Upper lobe of left lung (tissue), 6 donors: ENCODE results near the gene APH1B. TPM values are rescaled to one million over a fixed set of nuclear protein-coding genes. Genes with fewer than 3 reads are reported as not detected.

Experiments used
- ATAC-seq, 2 donors: fragments of 200-7000 bp; cut with Tn5 transposase; one replicate each; pipeline ENCODE4 v1.9.1; 2022; ENCODE audit warnings: mild to moderate bottlenecking in 2 of 2, moderate library complexity in 2 of 2; ENCODE audit not compliant: low FRiP score in 2 of 2
- DNase-seq, 2 donors: peaks; one replicate each; pipeline ENCODE4 v3.0.0-alpha.2; 2019 to 2020
- H3K27ac ChIP-seq, 4 donors: fragments of 200-600 bp; sonication (generic); one replicate each; pipeline ENCODE4 v1.5.1; 2016 to 2019
- H3K27me3 ChIP-seq, 4 donors: fragments of 200-600 bp; sonication (generic); one replicate each; pipeline ENCODE4 v1.5.1; 2017 to 2019
- H3K36me3 ChIP-seq, 4 donors: fragments of 200-600 bp; sonication (generic); one replicate each; pipeline ENCODE4 v1.5.1; 2016 to 2019
- H3K4me1 ChIP-seq, 4 donors: fragments of 200-600 bp; sonication (generic); one replicate each; pipeline ENCODE4 v1.5.1; 2018 to 2019
- H3K4me3 ChIP-seq, 4 donors: fragments of 200-600 bp; sonication (generic); one replicate each; pipeline ENCODE4 v1.5.1; 2017 to 2019; ENCODE audit warnings: mild to moderate bottlenecking in 2 of 4, moderate library complexity in 1 of 4
- H3K9me3 ChIP-seq, 4 donors: fragments of 200-600 bp; sonication (generic); one replicate each; pipeline ENCODE4 v1.5.1; 2018 to 2019
- EP300 ChIP-seq, 4 donors: sonication (generic); formaldehyde crosslinking; IDR thresholded peaks; one replicate each; pipeline ENCODE4 v1.5.1; 2017; ENCODE audit warnings: antibody characterized with exemption in 4 of 4, control low read depth in 2 of 4
- POLR2A ChIP-seq, 4 donors: fragments of 450-650 bp; IDR thresholded peaks; one replicate each; pipeline ENCODE4 v1.5.1; 2016 to 2017; ENCODE audit warnings: antibody characterized with exemption in 4 of 4, mild to moderate bottlenecking in 2 of 4
- POLR2AphosphoS5 ChIP-seq, 2 donors: sonication (generic); formaldehyde crosslinking; IDR thresholded peaks; one replicate each; pipeline ENCODE4 v1.5.1; 2017; ENCODE audit warnings: antibody characterized with exemption in 2 of 2
- WGBS, 2 donors: methylation state at CpG; one replicate each; pipeline ENCODE4 v1.1.5; 2017 to 2018; 5-methylcytosine and 5-hydroxymethylcytosine counted together
- total RNA-seq, 6 donors: library from RNA; depleted of rRNA in 4 of 6; stranded (reverse); fragments of >200 nt in 4 of 6; gene quantifications; one replicate each; pipeline versions ENCODE4 v1.1.0 to v1.2.1, GENCODE V29; 2016 to 2021
- TF ChIP-seq, protein P1 (sequence below), 6 experiments: fragments of 450-650 bp in 4 of 6; fragments of 200-600 bp in 2 of 6; sonication (generic) in 2 of 6; IDR thresholded peaks; one replicate each; pipeline ENCODE4 v1.5.1; 2016 to 2019; ENCODE audit warnings: antibody characterized with exemption in 6 of 6
- donor health status: DM: no; HTN: no; CAD: no; lungs with moderate emphysema.
- donor health status: DM: no; HTN: yes; CAD: no; lungs with severe emphysema.

APH1B gene
- total RNA-seq, 6 donors from 2014 or later: 4.9 to 28.9 (median 12.4) TPM

DNA sequence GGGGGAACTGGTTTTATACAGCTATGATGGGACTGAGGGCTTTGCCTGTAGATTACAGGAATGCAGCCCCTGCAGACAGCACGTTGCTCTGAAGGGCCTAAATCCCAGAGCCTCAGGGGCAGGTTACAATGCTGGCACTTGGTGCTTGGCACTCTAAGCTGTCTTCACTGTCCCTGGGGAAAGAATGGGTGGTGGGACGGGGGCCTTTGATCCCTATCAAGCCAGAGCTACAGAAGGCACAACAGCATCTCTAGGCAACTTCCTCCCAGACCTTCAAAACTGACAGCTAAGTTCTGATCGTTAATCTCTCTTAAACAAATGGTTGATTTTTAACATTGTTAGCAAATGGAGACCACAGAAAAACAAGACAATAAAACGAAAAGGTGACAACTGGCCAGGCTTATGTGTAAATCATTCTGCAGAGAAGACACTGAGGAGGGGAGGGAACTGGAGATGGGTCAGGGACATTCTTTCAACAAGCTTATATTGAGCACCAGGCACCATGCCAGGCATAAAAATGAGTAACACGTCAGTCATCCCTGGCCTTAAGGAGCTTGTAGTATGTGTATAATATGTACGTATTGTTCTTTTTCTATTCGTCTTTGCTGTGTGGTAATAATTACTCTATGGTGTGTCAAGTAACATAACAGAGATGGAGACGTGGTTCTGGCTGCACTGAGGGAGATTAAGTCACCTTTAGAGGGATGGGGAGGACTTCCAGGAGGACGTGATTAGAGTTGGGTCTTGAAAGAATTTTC is 55.1 kb downstream of the APH1B start:
- TF ChIP-seq EP300 (IDR thresholded peaks at IDR 0.05) (no peak), POLR2A (IDR thresholded peaks at IDR 0.05) (no peak), POLR2AphosphoS5 (IDR thresholded peaks at IDR 0.05) (no peak)
- TF ChIP-seq, protein P1, sequence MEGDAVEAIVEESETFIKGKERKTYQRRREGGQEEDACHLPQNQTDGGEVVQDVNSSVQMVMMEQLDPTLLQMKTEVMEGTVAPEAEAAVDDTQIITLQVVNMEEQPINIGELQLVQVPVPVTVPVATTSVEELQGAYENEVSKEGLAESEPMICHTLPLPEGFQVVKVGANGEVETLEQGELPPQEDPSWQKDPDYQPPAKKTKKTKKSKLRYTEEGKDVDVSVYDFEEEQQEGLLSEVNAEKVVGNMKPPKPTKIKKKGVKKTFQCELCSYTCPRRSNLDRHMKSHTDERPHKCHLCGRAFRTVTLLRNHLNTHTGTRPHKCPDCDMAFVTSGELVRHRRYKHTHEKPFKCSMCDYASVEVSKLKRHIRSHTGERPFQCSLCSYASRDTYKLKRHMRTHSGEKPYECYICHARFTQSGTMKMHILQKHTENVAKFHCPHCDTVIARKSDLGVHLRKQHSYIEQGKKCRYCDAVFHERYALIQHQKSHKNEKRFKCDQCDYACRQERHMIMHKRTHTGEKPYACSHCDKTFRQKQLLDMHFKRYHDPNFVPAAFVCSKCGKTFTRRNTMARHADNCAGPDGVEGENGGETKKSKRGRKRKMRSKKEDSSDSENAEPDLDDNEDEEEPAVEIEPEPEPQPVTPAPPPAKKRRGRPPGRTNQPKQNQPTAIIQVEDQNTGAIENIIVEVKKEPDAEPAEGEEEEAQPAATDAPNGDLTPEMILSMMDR (IDR thresholded peaks at IDR 0.05): no peak
- Histone ChIP-seq H3K4me1 (no peaks in the 10 kb centered on the region), H3K9me3 (no peaks in the 10 kb centered on the region), H3K27me3 (no peaks in the 10 kb centered on the region), H3K36me3 (no peaks in the 10 kb centered on the region), H3K27ac (no peak overlapping the region), H3K4me3 (no peak overlapping the region)
- no peak for DNase-seq
- 47 to 51% methylated on average over 8 to 9 of the region's 9 CpGs for WGBS, 2 donors
- ATAC-seq: no peak

GRCh38 chr15:63334821-63335220 is 57.4 kb downstream of the APH1B start:
- 84 to 95% methylated on average over 2 of the region's 2 CpGs for WGBS, 2 donors
- Histone ChIP-seq H3K4me1 (no peaks in the 10 kb centered on the region), H3K9me3 (no peaks in the 10 kb centered on the region), H3K36me3 (no peaks in the 10 kb centered on the region), H3K27ac (no peak overlapping the region), H3K4me3 (no peak overlapping the region), H3K27me3 (no peaks in the 10 kb centered on the region)
- DNase-seq: no peak
- TF ChIP-seq, protein P1 (IDR thresholded peaks at IDR 0.05): no peak
- TF ChIP-seq POLR2A (IDR thresholded peaks at IDR 0.05): no peak
- TF ChIP-seq POLR2AphosphoS5 (IDR thresholded peaks at IDR 0.05): no peak
- TF ChIP-seq EP300 (IDR thresholded peaks at IDR 0.05): no peak
- ATAC-seq: no peak

DNA sequence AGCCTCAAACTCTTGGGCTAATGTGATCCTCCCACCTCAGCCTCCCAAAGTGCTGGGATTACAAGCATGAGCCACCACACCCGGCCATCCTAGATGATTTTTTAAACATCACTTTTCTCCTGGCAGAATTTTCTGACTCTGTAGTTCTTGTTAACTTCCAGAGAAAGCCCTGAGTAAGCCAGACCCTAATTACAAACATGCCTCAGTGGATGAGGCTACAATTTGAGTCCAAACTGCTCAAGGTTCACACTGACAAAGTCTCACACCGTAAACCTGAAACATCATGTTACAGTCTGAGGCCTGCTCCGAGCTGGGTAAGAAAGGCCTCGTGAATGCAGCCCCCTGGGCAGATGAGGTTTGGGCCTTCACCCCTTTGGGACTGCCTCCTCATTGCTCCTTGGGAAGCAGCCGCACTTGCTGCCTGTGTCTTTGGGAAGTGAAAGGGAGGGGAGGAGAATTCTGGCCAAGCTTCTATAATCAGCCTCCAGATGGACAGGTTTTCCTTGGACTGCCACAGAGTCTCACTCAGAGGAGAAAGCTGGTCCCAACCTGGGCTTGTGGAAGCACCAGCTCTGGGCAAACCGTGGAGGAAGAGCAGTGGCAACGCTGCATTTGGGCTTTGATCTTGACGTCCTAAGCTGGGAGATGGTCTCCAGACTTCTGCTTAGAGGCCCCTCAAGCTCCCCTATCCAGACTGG is 58.3 kb downstream of the APH1B start:
- no peak for ATAC-seq

DNA sequence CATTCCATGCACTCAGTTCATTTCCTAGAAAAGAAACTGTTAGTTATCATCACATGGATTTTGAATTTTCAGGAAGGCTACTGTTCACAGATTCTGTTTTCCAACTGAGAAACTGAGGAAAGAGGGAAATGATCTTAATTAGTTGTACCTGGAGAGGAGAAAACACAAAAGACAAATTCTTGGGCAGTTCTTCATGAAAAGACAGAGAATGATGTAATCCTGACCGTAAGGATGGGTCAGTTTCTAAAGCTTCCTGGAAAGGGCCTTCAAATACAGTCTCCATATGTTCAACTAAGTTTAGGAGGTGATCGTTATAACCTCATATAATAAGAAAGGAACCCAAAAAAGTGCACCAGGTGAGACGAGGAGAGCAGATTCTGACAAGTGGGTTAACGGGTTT is 59.6 kb downstream of the APH1B start:
- H3K27me3 ChIP-seq: no peaks in the 10 kb centered on the region
- TF ChIP-seq POLR2AphosphoS5 (IDR thresholded peaks at IDR 0.05) (no peak), EP300 (IDR thresholded peaks at IDR 0.05) (no peak), POLR2A (IDR thresholded peaks at IDR 0.05) (no peak)
- TF ChIP-seq, protein P1 (IDR thresholded peaks at IDR 0.05): no peak
- no peaks in the 10 kb centered on the region for H3K36me3 ChIP-seq
- no peaks in the 10 kb centered on the region for H3K9me3 ChIP-seq
- no peak for ATAC-seq
- no peak overlapping the region for H3K4me3 ChIP-seq
- WGBS, 2 donors: 91 to 92% methylated on average over 4 of the region's 4 CpGs
- no peak overlapping the region for H3K27ac ChIP-seq
- DNase-seq: no peak
- no peaks in the 10 kb centered on the region for H3K4me1 ChIP-seq

More for the DNA sequence above, 58.3 kb downstream of the APH1B start:
- TF ChIP-seq, protein P1 (IDR thresholded peaks at IDR 0.05): no peak
- TF ChIP-seq POLR2AphosphoS5 (IDR thresholded peaks at IDR 0.05) (no peak), EP300 (IDR thresholded peaks at IDR 0.05) (no peak), POLR2A (IDR thresholded peaks at IDR 0.05) (no peak)
- WGBS, 2 donors: 92 to 93% methylated on average over 7 to 8 of the region's 8 CpGs
- Histone ChIP-seq H3K27ac (no peak overlapping the region), H3K27me3 (no peaks in the 10 kb centered on the region), H3K9me3 (no peaks in the 10 kb centered on the region), H3K4me1 (no peaks in the 10 kb centered on the region), H3K4me3 (no peak overlapping the region), H3K36me3 (no peaks in the 10 kb centered on the region)
- no peak for DNase-seq
